Activated naive CD4-positive, alpha-beta T cell treated with anti-CD3 and anti-CD28 coated beads, Interleukin-2, amount 50 U/mL, for 72 hours (primary cell): ENCODE data around the gene PLEKHA7. TPM values are rescaled to one million over a fixed set of nuclear protein-coding genes. Genes with fewer than 3 reads are reported as not detected.

Experiments used
- ATAC-seq, 2 donors: fragments of 150-1000 bp; cut with Tn5 transposase; 2 replicates each; pipeline ENCODE4 v1.10.0; 2021; ENCODE audit warnings: mild to moderate bottlenecking in 2 of 2, moderate library complexity in 2 of 2
- DNase-seq, 2 donors: peaks; one replicate each; pipeline ENCODE4 v3.0.0; 2021 to 2022; ENCODE audit warnings: low spot score in 2 of 2
- H3K27ac Mint-ChIP-seq, 2 donors: one replicate each; pipeline ENCODE4 v1.8.0; 2022; ENCODE audit warnings: mild to moderate bottlenecking in 2 of 2, mixed read lengths in 2 of 2
- H3K36me3 Mint-ChIP-seq, 2 donors: one replicate each; pipeline ENCODE4 v1.8.0; 2022; ENCODE audit warnings: mixed read lengths in 2 of 2
- H3K9me3 Mint-ChIP-seq, 2 donors: one replicate each; pipeline ENCODE4 v1.8.0; 2022; ENCODE audit warnings: mixed read lengths in 2 of 2
- total RNA-seq, 2 donors: library from RNA; stranded (reverse); gene quantifications; one replicate each; pipeline ENCODE4 v1.2.3, GENCODE V29; 2022

The PLEKHA7 gene
- total RNA-seq, 2 donors from 2014 or later, result 3.6 to 5.7 TPM

DNA sequence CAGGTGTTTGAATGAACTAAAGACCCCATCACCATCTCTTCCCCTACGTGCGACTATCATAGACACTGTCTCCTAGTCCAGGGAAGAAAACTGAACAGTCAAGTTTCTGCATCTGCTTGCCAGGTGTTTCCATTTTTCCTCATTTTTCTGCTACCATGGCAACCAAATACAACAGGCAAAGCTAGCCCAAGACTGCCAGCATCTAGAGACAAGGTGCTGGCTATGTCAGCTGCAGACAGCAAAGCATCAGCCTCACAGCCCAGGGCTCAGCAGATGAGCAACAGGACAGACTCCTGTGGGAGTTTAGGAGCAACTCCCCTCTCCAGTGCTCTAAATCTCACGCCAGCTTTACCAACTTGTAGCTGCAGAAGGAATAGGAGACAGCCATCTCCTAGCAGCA, 151.5 kb downstream of the PLEKHA7 start:
- Mint-ChIP-seq H3K36me3 (peaks cover 4 to 27% of the 10 kb centered on the region in 2 donors), H3K27ac (no peak overlapping the region), H3K9me3 (peaks cover 4 to 11% of the 10 kb centered on the region in 2 donors)
- DNase-seq (no peak), ATAC-seq (no peak)

DNA sequence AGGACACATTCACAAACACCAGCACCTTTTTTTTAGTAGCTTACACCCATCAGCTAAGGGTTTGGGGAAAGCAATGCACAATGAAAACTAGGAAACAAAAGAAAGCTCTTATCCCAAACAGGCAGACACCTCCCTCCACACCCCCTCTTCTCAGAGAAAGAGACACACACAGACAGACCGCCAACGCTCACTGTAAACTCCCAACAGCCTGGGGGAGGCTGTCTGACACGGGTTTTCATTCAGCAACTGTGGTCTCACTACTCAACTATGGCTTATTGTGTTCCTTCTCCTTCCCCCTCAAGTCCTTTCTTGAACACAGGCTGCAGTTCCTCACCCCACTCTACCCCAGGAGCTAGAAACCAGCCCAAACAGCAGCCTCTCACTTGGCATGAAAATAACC, 152.4 kb downstream of the PLEKHA7 start:
- H3K36me3 Mint-ChIP-seq, result peaks cover 4 to 26% of the 10 kb centered on the region in 2 donors
- ATAC-seq, result no peak
- peaks cover 4 to 11% of the 10 kb centered on the region in 2 donors for H3K9me3 Mint-ChIP-seq
- DNase-seq, result no peak
- no peak overlapping the region for H3K27ac Mint-ChIP-seq

DNA sequence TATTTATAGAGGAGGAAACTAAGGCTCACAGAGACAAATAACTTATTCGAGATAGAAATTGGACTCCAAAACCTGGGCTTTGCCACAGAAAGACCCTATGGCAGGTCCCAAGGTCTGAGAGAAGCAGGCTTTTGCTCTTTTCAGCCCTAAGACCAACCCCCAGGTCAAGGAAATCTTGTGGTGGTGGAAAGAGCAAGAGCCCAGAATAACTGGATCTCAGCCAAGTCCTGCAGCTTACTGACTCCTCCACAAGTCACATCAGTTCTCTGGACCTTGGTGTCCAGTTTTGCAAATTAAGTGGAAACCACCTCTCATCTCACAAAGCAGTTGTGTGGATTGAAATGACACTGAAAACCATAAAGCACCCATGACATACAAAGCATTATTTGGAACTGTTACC, 153.6 kb downstream of the PLEKHA7 start:
- no peak for DNase-seq
- H3K27ac Mint-ChIP-seq, result no peak overlapping the region
- peaks cover 4 to 20% of the 10 kb centered on the region in 2 donors for H3K36me3 Mint-ChIP-seq
- no peak for ATAC-seq
- H3K9me3 Mint-ChIP-seq, result peaks cover 4 to 6% of the 10 kb centered on the region in 2 donors

DNA sequence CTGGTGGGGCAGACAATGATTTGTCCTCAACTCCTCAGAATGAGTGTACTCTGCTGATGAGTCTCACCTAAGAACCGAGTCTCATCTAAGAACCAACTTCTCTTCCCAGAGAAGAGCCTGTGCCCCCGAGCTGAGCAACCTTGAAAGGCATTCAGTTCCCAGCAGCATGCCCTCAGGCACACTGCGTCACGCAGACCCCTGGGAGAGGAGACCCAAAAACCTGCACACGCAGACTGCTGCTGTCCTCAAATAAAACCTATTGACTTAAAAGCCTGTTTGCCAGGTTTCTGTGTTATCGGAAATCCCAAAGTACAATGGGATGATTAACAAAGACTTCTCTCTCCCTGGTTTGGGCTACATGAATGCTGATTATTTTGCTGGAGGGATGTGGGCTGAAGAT, 154.6 kb downstream of the PLEKHA7 start:
- no peak for DNase-seq
- peaks cover 0 to 1% of the 10 kb centered on the region in 2 donors for H3K9me3 Mint-ChIP-seq
- H3K36me3 Mint-ChIP-seq, result peaks cover 0 to 13% of the 10 kb centered on the region in 2 donors
- no peak overlapping the region for H3K27ac Mint-ChIP-seq
- no peak for ATAC-seq

DNA sequence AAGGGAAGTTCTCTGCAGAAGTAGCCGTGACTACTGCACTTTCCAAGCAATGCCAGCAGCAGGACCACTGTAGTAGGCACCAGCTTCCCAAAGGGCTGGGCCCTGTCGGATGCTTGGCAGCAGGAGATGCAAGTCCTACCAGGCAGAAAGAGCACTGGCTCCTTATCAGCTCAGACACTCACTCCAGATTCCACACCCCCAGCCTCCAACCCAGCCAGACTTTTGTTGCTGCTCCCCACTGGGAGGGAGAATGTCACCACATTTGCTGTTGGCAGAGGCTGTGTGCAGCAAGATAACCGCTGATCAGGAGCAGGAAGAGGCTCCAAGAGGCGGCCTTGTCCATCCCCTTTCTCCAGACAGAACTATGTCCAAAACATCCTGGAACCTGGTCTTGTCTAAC, 157.0 kb downstream of the PLEKHA7 start:
- no peak for DNase-seq
- Mint-ChIP-seq H3K27ac (no peak overlapping the region), H3K36me3 (no peaks in the 10 kb centered on the region), H3K9me3 (no peaks in the 10 kb centered on the region)
- ATAC-seq, result no peak

DNA sequence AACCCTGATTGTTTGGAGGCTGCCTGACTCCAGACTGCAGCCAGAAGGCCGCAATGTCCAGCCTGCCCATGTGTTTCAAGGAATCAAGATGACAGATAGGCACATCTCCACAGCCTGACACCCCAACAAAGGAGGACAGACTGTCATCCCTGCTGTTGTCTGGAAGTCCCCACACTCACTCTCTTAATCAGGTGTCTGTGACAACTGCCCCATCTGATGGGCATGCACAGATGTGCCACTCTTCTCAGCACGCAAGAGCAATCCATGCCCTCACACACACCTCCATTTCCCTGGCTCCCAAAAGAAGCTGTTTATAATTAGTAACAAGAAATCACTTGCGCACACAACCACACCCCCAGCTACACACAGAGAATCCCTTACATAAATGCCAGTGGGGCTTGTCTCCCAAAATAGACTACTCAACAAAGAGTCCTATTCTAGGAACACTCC, 158.2 kb downstream of the PLEKHA7 start:
- Mint-ChIP-seq H3K27ac (no peak overlapping the region), H3K36me3 (no peaks in the 10 kb centered on the region), H3K9me3 (no peaks in the 10 kb centered on the region)
- DNase-seq (no peak), ATAC-seq (no peak)

DNA sequence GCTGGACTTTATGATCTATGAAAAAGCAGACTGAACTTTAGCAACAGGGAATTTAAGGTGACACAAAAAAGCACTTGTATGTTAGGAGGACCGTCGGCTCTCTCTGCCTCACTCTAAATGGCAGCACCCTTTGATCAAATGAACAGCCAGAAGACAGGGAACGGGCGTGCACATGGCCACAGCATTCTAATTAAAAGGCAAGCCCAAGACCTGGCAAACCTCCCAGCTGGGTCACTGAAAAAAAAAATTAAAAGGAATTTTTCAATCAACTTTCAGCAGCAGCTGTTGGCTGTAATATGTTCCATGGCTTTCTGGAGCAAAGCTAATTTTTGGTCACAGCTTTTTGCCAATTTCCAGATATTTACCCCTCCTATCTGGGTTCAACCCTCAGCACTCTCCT, 159.2 kb downstream of the PLEKHA7 start:
- DNase-seq (no peak), ATAC-seq (no peak)
- Mint-ChIP-seq H3K9me3 (no peaks in the 10 kb centered on the region), H3K36me3 (no peaks in the 10 kb centered on the region), H3K27ac (no peak overlapping the region)

DNA sequence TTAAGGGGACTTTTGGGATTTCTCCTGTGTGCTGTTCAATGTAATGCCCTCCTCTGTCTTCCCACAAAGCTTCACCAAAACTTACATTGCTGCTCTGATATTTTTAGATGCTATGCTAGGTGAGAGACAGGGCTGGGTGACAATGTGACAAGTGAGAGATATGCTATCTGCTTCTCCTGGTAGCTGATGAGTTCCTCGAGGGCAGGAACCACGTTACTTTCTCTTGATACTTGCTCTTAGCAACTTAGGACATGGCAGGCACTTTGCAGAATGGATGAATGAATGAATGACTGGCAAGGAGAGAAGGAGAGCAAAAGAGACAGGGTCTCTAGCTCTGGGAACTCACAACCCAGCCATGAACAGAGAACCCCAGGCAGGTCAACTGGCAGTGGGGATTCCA, 160.4 kb downstream of the PLEKHA7 start:
- ATAC-seq, result no peak
- DNase-seq, result no peak
- H3K9me3 Mint-ChIP-seq, result no peaks in the 10 kb centered on the region

DNA sequence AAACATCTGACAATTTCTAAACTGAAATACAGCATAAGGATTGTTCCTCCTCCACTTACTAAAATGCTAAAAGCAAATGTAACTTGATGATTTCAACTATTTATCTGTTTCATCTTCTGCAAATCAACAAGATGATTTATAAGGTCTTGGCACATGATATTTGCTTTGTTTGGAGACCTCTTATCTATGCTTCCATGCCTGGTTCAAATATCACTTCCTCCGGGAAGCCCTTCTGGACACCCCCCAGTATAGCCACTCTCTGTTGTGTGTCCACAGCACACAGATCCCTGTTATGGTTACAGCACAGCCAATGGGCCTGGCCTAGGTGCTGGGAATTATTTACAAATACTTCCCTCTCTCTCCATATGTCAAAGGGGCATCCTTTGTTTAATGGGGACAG, 160.9 kb downstream of the PLEKHA7 start:
- Mint-ChIP-seq H3K27ac (peak overlapping the region in 1 of 2 donors; percentile 78), H3K36me3 (no peaks in the 10 kb centered on the region), H3K9me3 (no peaks in the 10 kb centered on the region)
- ATAC-seq (no peak), DNase-seq (no peak)

More for the DNA sequence above, 160.4 kb downstream of the PLEKHA7 start:
- H3K27ac Mint-ChIP-seq, result no peak overlapping the region
- H3K36me3 Mint-ChIP-seq, result no peaks in the 10 kb centered on the region

DNA sequence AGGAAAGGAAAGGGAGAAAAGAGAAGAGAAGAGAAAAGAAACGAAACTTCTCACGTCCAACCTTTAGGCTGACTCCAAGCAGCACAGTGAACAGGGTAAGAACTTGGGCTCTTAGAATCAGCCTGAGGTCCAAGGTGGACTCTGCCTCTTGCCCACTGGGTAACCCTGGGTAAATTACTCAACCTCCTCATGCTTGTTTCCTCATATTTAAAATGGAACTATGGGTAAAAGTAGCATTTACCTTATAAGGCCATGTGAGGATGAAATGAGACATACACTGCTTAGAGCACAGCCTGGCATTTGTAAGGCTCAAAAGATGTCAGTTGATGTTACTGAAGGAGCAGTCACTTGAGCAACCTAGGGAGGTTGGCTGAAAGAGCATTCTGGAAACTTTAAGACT, 167.9 kb downstream of the PLEKHA7 start:
- Mint-ChIP-seq H3K9me3 (no peaks in the 10 kb centered on the region), H3K27ac (no peak overlapping the region), H3K36me3 (peaks cover 0 to 11% of the 10 kb centered on the region in 2 donors)
- DNase-seq (no peak), ATAC-seq (no peak)

DNA sequence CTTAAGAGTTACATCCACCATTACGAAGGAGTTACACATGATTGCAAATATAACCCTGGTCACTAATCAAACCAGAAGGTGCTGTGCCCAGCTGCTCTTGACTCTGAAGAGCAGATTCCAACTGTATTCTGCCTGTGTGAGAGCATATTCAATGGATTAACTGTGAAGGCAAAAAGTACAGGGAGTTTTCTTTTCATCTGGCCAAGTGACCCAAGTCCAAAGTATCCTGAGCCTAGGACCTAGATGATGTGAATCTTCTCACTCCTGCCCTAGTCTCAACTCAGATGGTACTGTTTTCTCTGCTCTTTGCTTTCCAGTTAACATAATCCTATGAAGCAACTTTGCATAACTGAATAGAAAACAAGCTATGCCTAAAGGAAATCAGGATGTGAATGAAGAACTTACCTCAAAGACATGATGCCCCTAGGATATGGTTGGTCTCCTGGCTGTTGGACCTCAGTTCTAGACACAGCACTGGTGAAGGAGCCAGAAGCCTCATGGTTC, 169.9 kb downstream of the PLEKHA7 start:
- no peak overlapping the region for H3K27ac Mint-ChIP-seq

DNA sequence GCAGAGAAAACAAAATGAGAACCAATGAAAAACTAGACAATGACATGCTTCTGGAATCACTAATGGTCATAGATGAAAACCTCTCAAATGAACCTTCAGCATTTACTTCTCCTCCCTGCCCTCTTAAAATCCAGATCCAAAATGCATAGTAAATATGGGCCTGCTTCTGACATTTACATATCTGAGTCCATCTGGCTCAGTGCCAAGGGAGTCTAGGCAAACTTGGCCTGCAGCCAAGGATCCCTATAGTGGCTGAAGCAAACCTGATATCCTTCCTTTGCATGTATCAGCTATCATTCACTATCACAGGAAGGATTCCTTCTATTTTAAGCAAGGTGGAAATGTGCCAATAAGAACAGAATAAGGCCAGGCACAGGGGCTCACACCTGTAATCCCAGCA, 170.9 kb downstream of the PLEKHA7 start:
- no peak for ATAC-seq
- H3K36me3 Mint-ChIP-seq, result peaks cover 0 to 11% of the 10 kb centered on the region in 2 donors

More for the DNA sequence above, 169.9 kb downstream of the PLEKHA7 start:
- DNase-seq (no peak), ATAC-seq (no peak)
- Mint-ChIP-seq H3K9me3 (no peaks in the 10 kb centered on the region), H3K36me3 (peaks cover 0 to 11% of the 10 kb centered on the region in 2 donors)

DNA sequence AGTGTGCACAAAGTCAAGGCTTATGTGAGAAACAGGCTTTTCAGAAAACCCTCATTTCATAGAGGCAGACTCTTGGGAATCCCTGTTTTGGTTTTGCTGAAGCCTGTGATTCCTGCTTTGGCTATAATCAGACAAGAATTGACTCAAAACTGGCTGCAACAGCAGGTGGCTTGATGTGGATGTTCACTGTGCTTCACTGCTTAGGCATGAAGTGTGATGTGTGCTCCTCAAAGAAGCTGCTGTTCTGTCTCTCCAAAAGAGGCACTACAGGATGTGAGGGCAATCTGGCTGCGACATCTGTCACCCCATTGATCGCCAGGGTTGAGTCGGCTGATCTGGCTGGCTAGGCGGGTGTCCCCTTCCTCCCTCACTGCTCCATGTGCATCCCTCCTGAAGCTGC, 172.2 kb downstream of the PLEKHA7 start:
- H3K36me3 Mint-ChIP-seq, result peaks cover 0 to 11% of the 10 kb centered on the region in 2 donors
- DNase-seq (no peak), ATAC-seq (no peak)
- no peaks in the 10 kb centered on the region for H3K9me3 Mint-ChIP-seq
- H3K27ac Mint-ChIP-seq, result no peak overlapping the region

More for the DNA sequence above, 170.9 kb downstream of the PLEKHA7 start:
- Mint-ChIP-seq H3K9me3 (no peaks in the 10 kb centered on the region), H3K27ac (no peak overlapping the region)
- DNase-seq, result no peak

DNA sequence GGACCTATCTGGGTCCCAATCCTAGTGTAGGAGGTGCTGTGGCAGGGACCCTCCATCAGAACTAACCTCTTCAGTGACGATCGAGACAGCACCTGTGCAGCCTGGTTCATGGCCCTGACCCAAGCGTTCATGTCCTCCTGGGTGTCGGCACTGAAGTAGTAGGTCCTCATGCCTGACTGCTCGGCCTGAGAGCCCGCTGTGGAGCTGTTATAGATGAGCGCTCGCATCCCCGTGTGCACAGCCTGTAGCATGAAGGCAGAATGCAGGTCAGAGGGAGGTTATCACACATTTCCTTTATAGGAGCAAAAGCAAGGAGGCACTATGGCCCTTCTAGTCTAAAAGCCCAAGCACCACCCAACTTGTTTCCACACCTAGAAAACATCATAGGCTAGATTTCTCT, 172.7 kb downstream of the PLEKHA7 start:
- ATAC-seq, result no peak
- Mint-ChIP-seq H3K9me3 (no peaks in the 10 kb centered on the region), H3K36me3 (peaks cover 0 to 7% of the 10 kb centered on the region in 2 donors), H3K27ac (no peak overlapping the region)
- no peak for DNase-seq

DNA sequence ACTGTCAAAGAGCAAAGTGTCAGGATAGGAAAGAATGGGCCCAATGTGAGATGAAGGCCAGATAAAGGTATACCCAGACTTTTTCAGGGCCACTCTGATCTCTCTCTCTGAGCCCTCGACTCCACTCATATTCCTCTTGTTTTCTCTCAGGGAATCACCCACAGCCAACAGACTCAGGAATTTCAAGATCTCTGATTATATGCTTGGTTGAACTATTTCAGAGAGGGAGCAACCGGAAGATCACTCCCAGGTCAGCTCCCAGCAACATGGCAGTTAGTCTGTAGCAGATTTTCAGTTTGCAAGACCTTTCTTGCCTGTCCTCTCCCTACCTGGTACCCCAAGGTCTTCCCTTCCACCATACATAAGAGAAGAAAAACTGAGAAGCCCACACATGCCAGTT, 173.3 kb downstream of the PLEKHA7 start:
- Mint-ChIP-seq H3K9me3 (no peaks in the 10 kb centered on the region), H3K27ac (no peak overlapping the region), H3K36me3 (peaks cover 0 to 4% of the 10 kb centered on the region in 2 donors)
- no peak for DNase-seq
- ATAC-seq, result no peak

DNA sequence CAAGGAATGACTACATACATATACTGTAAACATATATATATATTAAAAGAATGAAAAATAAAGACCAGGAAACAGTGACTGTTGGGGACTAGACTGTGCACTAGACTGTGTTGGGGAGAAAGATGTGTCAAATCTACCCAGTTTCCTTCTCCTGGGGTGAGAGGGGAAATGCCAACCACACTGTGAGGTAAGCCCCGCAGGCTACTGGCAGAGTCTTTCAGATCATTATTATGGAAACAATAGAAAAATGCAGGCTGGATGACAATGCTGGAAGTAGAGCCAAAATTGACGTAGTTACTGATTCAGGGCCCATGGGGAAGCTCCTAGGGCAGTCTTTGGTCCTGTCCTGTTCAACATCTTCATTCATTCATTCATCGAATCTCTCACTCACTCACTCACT, 174.4 kb downstream of the PLEKHA7 start:
- H3K9me3 Mint-ChIP-seq, result no peaks in the 10 kb centered on the region
- peak in 1 of 2 donors; percentile 26 for ATAC-seq
- no peak overlapping the region for H3K27ac Mint-ChIP-seq
- H3K36me3 Mint-ChIP-seq, result peaks cover 0 to 2% of the 10 kb centered on the region in 2 donors
- no peak for DNase-seq

DNA sequence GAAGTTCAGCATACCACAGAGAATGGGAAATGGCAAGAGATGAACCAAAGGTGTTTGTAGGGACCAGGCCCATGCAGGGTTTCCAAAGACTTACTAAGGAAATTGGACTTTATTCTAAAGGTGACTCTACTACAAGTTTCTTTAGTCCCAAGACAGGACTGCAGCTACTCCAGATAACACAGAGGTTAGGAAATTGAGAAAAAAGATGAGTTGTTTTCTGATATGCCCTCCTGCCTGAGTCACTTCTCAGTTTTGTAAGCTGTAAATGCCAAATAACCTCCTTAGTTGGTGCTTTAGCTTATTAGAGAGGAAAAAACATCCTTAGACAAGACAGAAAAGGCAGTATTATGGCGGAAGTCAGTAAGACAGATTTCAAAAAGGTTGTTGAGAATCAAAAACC, 179.8 kb downstream of the PLEKHA7 start:
- Mint-ChIP-seq H3K27ac (peak overlapping the region in 1 of 2 donors; percentile 44), H3K36me3 (no peaks in the 10 kb centered on the region)
- ATAC-seq, result peak; percentile 31 to 73

DNA sequence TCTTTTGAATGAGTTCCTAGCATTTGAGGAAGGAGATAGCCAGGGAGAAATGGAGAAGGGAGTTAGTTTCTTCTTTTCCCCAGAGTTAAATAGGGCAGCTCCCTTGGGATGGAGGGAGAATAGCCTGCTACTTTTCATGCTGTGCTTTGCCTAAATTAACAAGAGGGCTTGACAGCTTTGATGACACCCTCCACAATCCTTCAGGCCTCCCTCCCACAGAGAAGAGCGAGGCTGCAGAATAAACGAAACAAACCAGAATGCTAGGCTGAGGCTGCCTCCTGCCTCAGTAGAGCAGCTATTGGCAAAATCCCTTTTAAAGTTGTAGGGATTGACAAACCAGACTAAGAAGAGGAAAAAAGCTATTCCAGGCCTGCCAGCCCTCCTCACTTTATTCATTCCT, 181.2 kb downstream of the PLEKHA7 start:
- H3K9me3 Mint-ChIP-seq, result no peaks in the 10 kb centered on the region
- H3K36me3 Mint-ChIP-seq, result peaks cover 0 to 8% of the 10 kb centered on the region in 2 donors
- DNase-seq (no peak), ATAC-seq (no peak)
- H3K27ac Mint-ChIP-seq, result peak overlapping the region in 1 of 2 donors; percentile 2

More for the DNA sequence above, 179.8 kb downstream of the PLEKHA7 start:
- H3K9me3 Mint-ChIP-seq, result no peaks in the 10 kb centered on the region
- no peak for DNase-seq
